ENCODE measurements around the gene IMPA2. TPM values are rescaled to one million over a fixed set of nuclear protein-coding genes. Genes with fewer than 3 reads are reported as not detected.

Gene IMPA2
- total and polyA plus RNA-seq, 2 of the 4 experiments (the other 2 are of a cell fraction): 5.4 to 5.5 TPM

DNA sequence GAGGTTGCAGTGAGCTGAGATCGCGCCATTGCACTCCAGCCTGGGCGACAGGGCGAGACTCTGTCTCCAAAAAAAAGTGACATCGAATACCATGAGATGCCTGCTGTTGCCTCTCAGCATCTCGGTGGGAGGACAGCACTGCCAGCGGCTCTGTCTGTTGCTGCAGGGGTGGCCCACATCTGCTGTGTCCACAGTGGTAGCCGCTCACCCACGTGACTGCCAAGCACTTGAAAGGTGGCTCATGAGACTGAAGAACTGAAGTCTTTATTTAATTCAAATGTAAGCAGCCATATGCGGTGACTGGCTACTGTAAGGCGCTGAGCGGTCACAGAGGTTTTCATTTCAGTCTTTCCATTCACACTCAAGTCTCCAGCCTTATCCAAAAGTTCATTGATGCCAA, 25.8 kb downstream of the IMPA2 start:
- no peak overlapping the region for H4K5ac ChIP-seq (ENCODE audit: low read depth, low read length)
- DNase-seq (no peak), ATAC-seq (ENCODE audit: low read depth) (no peak)
- H2BK120ac ChIP-seq (ENCODE audit: low read depth, low read length): no peak overlapping the region
- TF ChIP-seq CHD1 (IDR thresholded peaks at IDR 0.05; ENCODE audit: low read depth, low read length): no peak
- TF ChIP-seq, protein P1, sequence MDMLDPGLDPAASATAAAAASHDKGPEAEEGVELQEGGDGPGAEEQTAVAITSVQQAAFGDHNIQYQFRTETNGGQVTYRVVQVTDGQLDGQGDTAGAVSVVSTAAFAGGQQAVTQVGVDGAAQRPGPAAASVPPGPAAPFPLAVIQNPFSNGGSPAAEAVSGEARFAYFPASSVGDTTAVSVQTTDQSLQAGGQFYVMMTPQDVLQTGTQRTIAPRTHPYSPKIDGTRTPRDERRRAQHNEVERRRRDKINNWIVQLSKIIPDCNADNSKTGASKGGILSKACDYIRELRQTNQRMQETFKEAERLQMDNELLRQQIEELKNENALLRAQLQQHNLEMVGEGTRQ (IDR thresholded peaks at IDR 0.05; ENCODE audit: low read depth, low read length): no peak
- TF ChIP-seq NFE2L2 (IDR thresholded peaks at IDR 0.05; ENCODE audit: low read depth, low read length): no peak
- TF ChIP-seq MXI1 (IDR thresholded peaks at IDR 0.05; ENCODE audit: borderline replicate concordance, low read depth, low read length): no peak
- TF ChIP-seq CEBPB (IDR thresholded peaks at IDR 0.05; ENCODE audit: low read depth, low read length): no peak
- TF ChIP-seq RFX5 (IDR thresholded peaks at IDR 0.05; ENCODE audit: low read depth, low read length): no peak
- TF ChIP-seq, protein P2, sequence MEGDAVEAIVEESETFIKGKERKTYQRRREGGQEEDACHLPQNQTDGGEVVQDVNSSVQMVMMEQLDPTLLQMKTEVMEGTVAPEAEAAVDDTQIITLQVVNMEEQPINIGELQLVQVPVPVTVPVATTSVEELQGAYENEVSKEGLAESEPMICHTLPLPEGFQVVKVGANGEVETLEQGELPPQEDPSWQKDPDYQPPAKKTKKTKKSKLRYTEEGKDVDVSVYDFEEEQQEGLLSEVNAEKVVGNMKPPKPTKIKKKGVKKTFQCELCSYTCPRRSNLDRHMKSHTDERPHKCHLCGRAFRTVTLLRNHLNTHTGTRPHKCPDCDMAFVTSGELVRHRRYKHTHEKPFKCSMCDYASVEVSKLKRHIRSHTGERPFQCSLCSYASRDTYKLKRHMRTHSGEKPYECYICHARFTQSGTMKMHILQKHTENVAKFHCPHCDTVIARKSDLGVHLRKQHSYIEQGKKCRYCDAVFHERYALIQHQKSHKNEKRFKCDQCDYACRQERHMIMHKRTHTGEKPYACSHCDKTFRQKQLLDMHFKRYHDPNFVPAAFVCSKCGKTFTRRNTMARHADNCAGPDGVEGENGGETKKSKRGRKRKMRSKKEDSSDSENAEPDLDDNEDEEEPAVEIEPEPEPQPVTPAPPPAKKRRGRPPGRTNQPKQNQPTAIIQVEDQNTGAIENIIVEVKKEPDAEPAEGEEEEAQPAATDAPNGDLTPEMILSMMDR (conservative IDR thresholded peaks at IDR 0.05; ENCODE audit: low read depth, low read length): no peak
- no peak for TF ChIP-seq RCOR1 (IDR thresholded peaks at IDR 0.05; ENCODE audit: insufficient replicate concordance, low read length)
- TF ChIP-seq MAFK (IDR thresholded peaks at IDR 0.05; ENCODE audit: low read depth, low read length): no peak
- H2AK5ac ChIP-seq (ENCODE audit: low read depth, low read length): no peak overlapping the region
- H4K8ac ChIP-seq (ENCODE audit: low read depth in 2 of 2, low read length in 2 of 2): no peak overlapping the region
- no peak overlapping the region for H3K9ac ChIP-seq (ENCODE audit: low read depth, low read length)
- no peak overlapping the region for H3K56ac ChIP-seq (ENCODE audit: extremely low read depth, insufficient read depth, low read length)
- in situ Hi-C loops (cut with MboI; ENCODE audit: low sequenced_read_pairs): no loop called here
- H3K4ac ChIP-seq (ENCODE audit: low read depth, low read length): no peak overlapping the region
- H3K9me3 ChIP-seq (ENCODE audit: control insufficient read depth, insufficient read depth, low read length): no peaks in the 10 kb centered on the region
- peak overlapping the region; percentile 23 for H2AK9ac ChIP-seq (replicated peaks; ENCODE audit: low read depth, low read length, poor library complexity)
- no TSS peak for BruUV-seq (replicated peaks)
- H2AFZ ChIP-seq (replicated peaks; ENCODE audit: low read length, poor library complexity): no peak overlapping the region
- no peak overlapping the region for H4K91ac ChIP-seq (ENCODE audit: insufficient read depth, low read depth, low read length)
- H2BK15ac ChIP-seq (ENCODE audit: low read depth, low read length): no peak overlapping the region
- no peak overlapping the region for H3K23ac ChIP-seq (ENCODE audit: low read depth, low read length)
- H3K27ac ChIP-seq (ENCODE audit: insufficient read depth, low read length): no peak overlapping the region
- peaks cover 3% of the 10 kb centered on the region; the same call in 1 of the 2 replicates for H3K9me1 ChIP-seq (ENCODE audit: insufficient read depth, low read length)
- WGBS, 2 experiments (ENCODE audit: extremely low coverage in 2 of 2, insufficient read length in 1 of 2): 91% methylated on average over 12 of the region's 12 CpGs; no CpG with 5 or more reads in 1 of the 2 experiments
- H2BK20ac ChIP-seq (ENCODE audit: low read depth, low read length): no peak overlapping the region
- POLR2A ChIA-PET (ENCODE audit: unreplicated experiment): no interaction called here
- intact Hi-C loops (cut with micrococcal nuclease): no loop called here
- CTCF ChIA-PET: interaction anchor here (0.6 kb wide), 2 partner anchors 32 to 45 kb away, joined by 3 read pairs; no protein-coding TSS in a partner anchor
- no peak overlapping the region for H3K4me2 ChIP-seq (ENCODE audit: low read depth, low read length)
- peaks cover 25% of the 10 kb centered on the region for H3K36me3 ChIP-seq (ENCODE audit: control insufficient read depth, insufficient read depth, low read length)
- no peak overlapping the region for H3K18ac ChIP-seq (ENCODE audit: low read depth, low read length)
- H3K27me3 ChIP-seq (ENCODE audit: control insufficient read depth, insufficient read depth, low read length): no peaks in the 10 kb centered on the region
- H2BK5ac ChIP-seq (ENCODE audit: low read depth, low read length, poor library complexity, severe bottlenecking): no peak overlapping the region
- dilution Hi-C loops (cut with HindIII; ENCODE audit: low sequenced_read_pairs, unreplicated experiment): no loop called here
- no peak overlapping the region for H3K4me3 ChIP-seq (ENCODE audit: insufficient read depth, low read depth, low read length)
- H3K14ac ChIP-seq (replicated peaks; ENCODE audit: low read depth, low read length): no peak overlapping the region
- peaks cover 5% of the 10 kb centered on the region; the same call in 1 of the 2 replicates for H3K4me1 ChIP-seq (ENCODE audit: control insufficient read depth, insufficient read depth, low read length)
- no peaks in the 10 kb centered on the region for H4K20me1 ChIP-seq (ENCODE audit: insufficient read depth, low read length)
- no peaks in the 10 kb centered on the region; a peak in 1 of 4 replicates for H3K79me1 ChIP-seq (ENCODE audit: low read depth in 1 of 2, low read length in 2 of 2)
